Naive B cell (primary cell): ENCODE results near the gene SYTL3. TPM values are rescaled to one million over a fixed set of nuclear protein-coding genes. Genes with fewer than 3 reads are reported as not detected.
A peak's percentile ranks its signal among the peaks of the same experiment; 100 is the strongest.

Experiments used
- ATAC-seq, 2 donors: fragments of 150-1000 bp; cut with Tn5 transposase; 2 replicates each; pipeline ENCODE4 v1.10.0; 2021; ENCODE audit warnings: low read depth in 2 of 2, mild to moderate bottlenecking in 2 of 2, moderate library complexity in 2 of 2
- DNase-seq: peaks from one replicate; pipeline ENCODE4 v3.0.0; 2022
- H3K27ac Mint-ChIP-seq, 6 donors: one replicate each; pipeline ENCODE4 v1.8.0; 2020 to 2022; ENCODE audit warnings: mild to moderate bottlenecking in 6 of 6, mixed read lengths in 6 of 6, moderate library complexity in 5 of 6, inconsistent platforms in 2 of 6
- H3K27me3 Mint-ChIP-seq, 3 donors: one replicate each; pipeline ENCODE4 v1.8.0; 2021 to 2022; ENCODE audit warnings: mixed read lengths in 3 of 3, mild to moderate bottlenecking in 1 of 3
- H3K36me3 Mint-ChIP-seq, 2 donors: one replicate each; pipeline ENCODE4 v1.8.0; 2020 to 2022; ENCODE audit warnings: mixed read lengths in 2 of 2, inconsistent platforms in 1 of 2, mild to moderate bottlenecking in 1 of 2
- H3K4me1 Mint-ChIP-seq, 3 donors: one replicate each; pipeline ENCODE4 v1.8.0; 2020 to 2022; ENCODE audit warnings: mixed read lengths in 3 of 3, inconsistent platforms in 1 of 3, mild to moderate bottlenecking in 1 of 3, moderate library complexity in 1 of 3
- H3K4me3 Mint-ChIP-seq, 8 donors: one replicate each; pipeline ENCODE4 v1.8.0; 2020 to 2022; ENCODE audit warnings: mild to moderate bottlenecking in 8 of 8, mixed read lengths in 8 of 8, moderate library complexity in 8 of 8, inconsistent platforms in 2 of 8
- H3K9me3 Mint-ChIP-seq, 7 donors: one replicate each; pipeline ENCODE4 v1.8.0; 2020 to 2022; ENCODE audit warnings: mixed read lengths in 7 of 7, mild to moderate bottlenecking in 5 of 7, inconsistent platforms in 2 of 7, moderate library complexity in 1 of 7
- polyA plus RNA-seq, 6 donors: library from polyadenylated mRNA; unstranded; fragments of 300-500 nt; fragmentation: Illumina TruSeq; gene quantifications; one replicate each; pipeline ENCODE4 v1.2.3, GENCODE V29; 2021; ENCODE audit warnings: low read depth in 6 of 6

SYTL3 gene
- polyA plus RNA-seq, 6 donors from 2014 or later, result 0.12 to 0.71 (median 0.31) TPM; not detected in 2

GRCh38 chr6:158718461-158719046 lies 68.7 kb downstream of the SYTL3 start:
- Mint-ChIP-seq H3K36me3 (no peaks in the 10 kb centered on the region), H3K9me3 (peaks cover 0 to 1% (median 0%) of the 10 kb centered on the region in 7 donors), H3K4me1 (peaks cover 60 to 76% (median 64%) of the 10 kb centered on the region in 3 donors), H3K27me3 (no peaks in the 10 kb centered on the region), H3K27ac (peak overlapping the region; percentile 56 to 98 (median 94)), H3K4me3 (peak overlapping the region in 5 of 8 donors; percentile 6 to 91 (median 69))
- DNase-seq (no peak), ATAC-seq (no peak)

DNA sequence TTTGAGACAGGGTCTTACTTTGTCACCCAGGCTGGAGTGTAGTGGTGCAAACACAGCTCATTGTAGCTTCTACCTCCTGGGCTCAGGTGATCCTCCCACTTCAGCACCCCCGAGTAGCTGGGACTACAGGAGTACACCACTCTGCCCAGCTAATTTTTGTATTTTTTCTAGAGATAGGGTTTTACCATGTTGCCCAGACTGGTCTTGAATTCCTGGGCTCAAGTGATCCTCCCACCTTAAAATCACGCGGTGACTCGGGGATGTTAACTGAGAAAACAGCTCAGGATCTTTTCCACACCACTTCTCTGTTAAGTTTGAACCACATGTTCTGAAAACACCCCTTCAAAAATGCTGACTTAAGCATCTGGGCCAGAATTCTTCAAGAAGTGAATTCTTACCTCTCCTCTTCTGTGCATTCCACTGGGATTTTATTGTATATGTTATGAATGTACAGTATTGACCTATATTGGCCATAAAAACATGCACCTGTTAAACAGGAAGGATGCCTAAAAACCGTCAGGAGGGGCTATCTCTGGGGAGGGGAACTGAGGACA lies 72.4 kb downstream of the SYTL3 start:
- no peaks in the 10 kb centered on the region for H3K27me3 Mint-ChIP-seq
- no peaks in the 10 kb centered on the region for H3K36me3 Mint-ChIP-seq
- H3K27ac Mint-ChIP-seq, result no peak overlapping the region
- no peaks in the 10 kb centered on the region for H3K9me3 Mint-ChIP-seq
- ATAC-seq, result no peak
- peaks cover 41 to 43% (median 43%) of the 10 kb centered on the region in 3 donors for H3K4me1 Mint-ChIP-seq
- peak overlapping the region in 1 of 8 donors; percentile 42 for H3K4me3 Mint-ChIP-seq
- DNase-seq, result no peak

DNA sequence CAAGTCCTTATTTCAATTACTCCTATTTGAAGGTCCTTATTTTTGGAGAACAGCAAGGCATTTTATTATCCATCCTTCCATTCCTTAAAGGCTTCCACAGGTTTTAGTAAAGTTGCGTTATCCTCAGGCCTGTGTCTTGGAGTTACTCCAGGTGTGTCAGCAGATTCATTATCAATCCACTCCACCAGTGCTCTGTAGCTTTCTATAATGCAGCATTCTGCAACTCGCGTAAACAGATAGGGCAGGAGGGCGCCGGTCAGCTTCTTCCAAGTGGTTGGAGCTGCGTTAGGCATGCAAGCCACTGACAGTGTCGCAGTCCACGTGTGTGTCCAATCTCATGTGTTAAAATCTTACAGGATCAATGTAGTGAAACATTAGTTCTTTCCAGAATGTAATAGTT lies 75.8 kb downstream of the SYTL3 start:
- Mint-ChIP-seq H3K4me3 (no peak overlapping the region), H3K36me3 (no peaks in the 10 kb centered on the region), H3K27me3 (no peaks in the 10 kb centered on the region), H3K4me1 (peaks cover 10 to 16% (median 10%) of the 10 kb centered on the region in 3 donors), H3K27ac (no peak overlapping the region), H3K9me3 (peaks cover 0 to 4% (median 2%) of the 10 kb centered on the region in 7 donors)
- ATAC-seq (no peak), DNase-seq (no peak)

DNA sequence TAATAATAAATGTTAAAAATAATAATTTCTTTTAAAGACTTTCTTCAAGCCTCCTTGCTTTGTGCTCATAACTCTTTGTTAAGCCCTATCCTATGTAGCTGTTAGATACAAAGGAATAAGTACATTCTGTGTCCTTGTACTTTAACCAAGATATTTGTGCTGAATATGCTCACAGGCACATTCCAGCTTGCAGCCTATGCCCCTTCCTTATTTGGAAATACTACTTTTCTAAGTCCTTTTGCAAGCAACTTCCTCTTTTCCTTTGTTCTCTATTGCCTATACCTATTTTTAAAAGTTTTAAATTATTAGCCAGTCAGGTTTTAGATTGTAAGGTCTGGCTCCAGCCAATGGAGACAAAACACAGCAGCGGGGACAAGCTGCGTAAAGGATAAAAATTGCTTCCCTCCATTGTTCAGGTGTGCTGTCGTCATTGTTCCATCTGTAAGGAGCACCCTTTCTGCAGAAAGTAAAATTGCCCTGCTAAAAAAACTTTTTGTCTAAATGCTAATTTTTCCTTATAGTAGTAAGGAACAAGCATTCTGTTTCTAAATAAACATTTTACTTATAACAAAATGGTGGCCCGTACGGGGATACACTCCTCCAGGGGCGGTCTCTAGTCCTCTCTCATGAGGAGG lies 80.2 kb downstream of the SYTL3 start:
- Mint-ChIP-seq H3K9me3 (peaks cover 3 to 31% (median 5%) of the 10 kb centered on the region in 7 donors), H3K36me3 (peaks cover 0 to 7% of the 10 kb centered on the region in 2 donors), H3K27ac (peak overlapping the region in 1 of 6 donors; percentile 59), H3K4me1 (no peaks in the 10 kb centered on the region), H3K4me3 (no peak overlapping the region), H3K27me3 (no peaks in the 10 kb centered on the region)
- DNase-seq (no peak), ATAC-seq (no peak)

GRCh38 chr6:158730541-158730907 lies 80.7 kb downstream of the SYTL3 start:
- Mint-ChIP-seq H3K4me3 (no peak overlapping the region), H3K27ac (peak overlapping the region in 1 of 6 donors; percentile 59), H3K9me3 (peaks cover 3 to 32% (median 5%) of the 10 kb centered on the region in 7 donors), H3K36me3 (peaks cover 0 to 7% of the 10 kb centered on the region in 2 donors), H3K4me1 (no peaks in the 10 kb centered on the region), H3K27me3 (no peaks in the 10 kb centered on the region)
- DNase-seq (no peak), ATAC-seq (no peak)

DNA sequence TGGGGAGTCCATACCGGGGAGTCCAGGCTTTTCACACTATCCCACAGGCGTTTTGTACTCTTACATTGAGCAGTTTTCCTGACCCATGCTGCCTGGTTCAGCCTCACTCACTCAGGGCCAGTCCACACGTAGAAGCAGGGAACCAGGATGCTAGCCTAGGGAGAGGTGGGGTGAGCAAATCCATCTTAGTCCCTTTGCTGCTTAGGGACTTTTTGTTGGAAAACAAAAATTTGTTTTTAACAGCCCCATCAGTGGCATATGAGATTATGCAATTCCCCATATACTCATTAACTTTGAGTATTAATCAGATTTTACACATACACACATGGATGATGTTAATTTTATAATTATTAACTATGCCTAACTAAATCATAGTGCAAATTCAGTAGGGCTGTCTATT lies 85.2 kb downstream of the SYTL3 start:
- H3K4me3 Mint-ChIP-seq, result no peak overlapping the region
- peaks cover 13 to 44% (median 19%) of the 10 kb centered on the region in 7 donors for H3K9me3 Mint-ChIP-seq
- ATAC-seq, result no peak
- DNase-seq, result no peak
- H3K4me1 Mint-ChIP-seq, result peaks cover 0 to 3% (median 0%) of the 10 kb centered on the region in 3 donors
- no peaks in the 10 kb centered on the region for H3K27me3 Mint-ChIP-seq
- H3K36me3 Mint-ChIP-seq, result peaks cover 8 to 28% of the 10 kb centered on the region in 2 donors
- H3K27ac Mint-ChIP-seq, result no peak overlapping the region

DNA sequence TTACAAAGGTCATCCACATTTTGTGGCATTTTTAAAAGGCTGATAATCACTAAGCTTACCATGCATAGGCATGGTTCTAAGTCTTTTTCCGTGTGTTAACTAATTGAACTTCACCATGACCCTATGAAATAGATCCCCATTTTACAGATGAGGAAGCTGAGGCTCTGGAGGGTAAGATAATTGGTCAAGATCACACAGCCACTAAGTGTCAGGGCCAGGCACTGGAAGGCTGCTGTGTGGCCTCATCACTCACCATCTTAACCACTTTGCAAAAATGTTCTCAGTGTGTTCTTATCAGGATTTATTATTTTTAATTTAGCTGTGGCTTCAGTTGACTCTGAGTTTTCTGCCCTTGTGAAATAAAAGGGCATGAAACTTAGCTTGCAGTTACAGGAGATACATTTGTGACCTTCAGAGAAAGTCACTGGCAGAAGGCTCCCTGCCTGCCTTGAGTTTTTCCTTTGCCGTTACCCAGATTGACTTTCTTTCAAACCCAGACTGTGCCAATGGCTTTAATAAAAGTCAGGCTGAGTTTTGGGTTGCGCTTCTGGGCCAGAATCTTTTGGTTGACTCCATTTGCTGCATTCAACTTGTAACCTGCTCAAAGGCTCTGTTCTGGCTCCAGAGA lies 87.3 kb downstream of the SYTL3 start:
- Mint-ChIP-seq H3K27me3 (no peaks in the 10 kb centered on the region), H3K4me1 (peaks cover 0 to 3% (median 0%) of the 10 kb centered on the region in 3 donors), H3K9me3 (peaks cover 12 to 43% (median 19%) of the 10 kb centered on the region in 7 donors), H3K36me3 (peaks cover 8 to 29% of the 10 kb centered on the region in 2 donors), H3K27ac (no peak overlapping the region), H3K4me3 (no peak overlapping the region)
- ATAC-seq (no peak), DNase-seq (no peak)

DNA sequence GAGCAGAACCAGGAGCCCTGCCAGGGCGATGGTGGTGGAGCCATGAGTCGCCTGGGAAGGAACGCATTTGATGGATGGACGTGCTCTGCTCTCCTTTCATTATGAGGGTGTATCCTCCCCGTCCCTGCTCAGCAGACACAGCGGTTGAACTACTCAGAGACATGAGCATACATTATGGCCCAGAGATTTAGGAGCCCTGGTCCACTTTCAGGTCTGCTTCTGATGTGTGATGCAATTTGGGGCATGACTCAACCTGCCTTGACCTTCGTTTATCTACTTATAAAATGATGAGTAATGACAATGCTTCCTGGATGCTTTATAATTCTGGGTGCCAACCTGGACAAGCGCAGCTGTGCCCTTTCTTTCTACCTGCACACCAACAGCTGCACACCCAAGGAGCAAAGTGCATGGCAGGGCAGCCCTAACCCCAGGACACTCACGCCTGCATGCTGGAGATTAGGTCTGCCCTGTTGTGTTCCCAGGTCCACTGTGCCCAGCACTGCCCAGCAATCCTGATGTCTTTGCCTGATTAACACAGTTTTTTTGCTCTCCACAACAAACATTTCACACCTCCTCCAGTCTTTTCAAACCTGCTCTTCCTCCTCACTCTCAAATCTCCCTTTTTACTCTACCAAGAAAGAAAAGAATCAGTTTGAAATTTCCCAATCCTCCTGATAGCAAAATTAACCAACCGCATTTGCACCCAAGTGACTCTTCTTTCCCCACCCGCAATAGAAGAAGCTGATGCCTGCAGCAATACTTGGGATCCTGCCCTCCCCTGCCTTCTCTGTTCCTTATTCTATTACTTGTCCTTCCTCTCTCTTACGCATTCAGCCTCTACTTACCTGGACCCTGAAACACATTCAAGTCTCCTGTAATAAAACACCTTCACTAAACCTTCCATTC lies 88.1 kb downstream of the SYTL3 start:
- H3K27ac Mint-ChIP-seq, result no peak overlapping the region
- ATAC-seq, result no peak

DNA sequence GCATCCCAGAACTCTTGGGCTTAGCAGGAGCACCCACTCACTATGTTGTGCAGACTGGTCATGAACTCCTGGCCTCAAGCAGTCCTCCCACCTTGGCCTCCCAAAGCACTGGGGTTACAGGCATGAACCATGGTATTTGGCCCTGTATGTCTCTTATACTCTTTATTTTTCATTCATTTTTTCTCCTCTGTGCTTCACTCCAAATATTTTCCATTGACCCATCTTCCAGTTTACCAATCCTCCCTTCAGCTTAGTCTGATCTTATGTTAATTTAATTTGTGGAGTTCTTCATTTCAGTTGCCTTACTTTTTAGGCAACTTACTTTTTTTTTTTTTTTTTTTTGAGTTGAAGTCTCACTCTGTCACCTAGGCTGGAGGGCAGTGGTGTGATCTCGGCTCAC lies 89.8 kb downstream of the SYTL3 start:
- peak overlapping the region in 1 of 6 donors; percentile 5 for H3K27ac Mint-ChIP-seq
- ATAC-seq (no peak), DNase-seq (no peak)
- H3K36me3 Mint-ChIP-seq, result peaks cover 8 to 24% of the 10 kb centered on the region in 2 donors
- H3K4me1 Mint-ChIP-seq, result peaks cover 0 to 3% (median 0%) of the 10 kb centered on the region in 3 donors
- no peak overlapping the region for H3K4me3 Mint-ChIP-seq
- H3K9me3 Mint-ChIP-seq, result peaks cover 8 to 26% (median 15%) of the 10 kb centered on the region in 7 donors
- no peaks in the 10 kb centered on the region for H3K27me3 Mint-ChIP-seq

More for the DNA sequence above, 88.1 kb downstream of the SYTL3 start:
- Mint-ChIP-seq H3K9me3 (peaks cover 12 to 36% (median 19%) of the 10 kb centered on the region in 7 donors), H3K4me3 (no peak overlapping the region), H3K27me3 (no peaks in the 10 kb centered on the region), H3K4me1 (peaks cover 0 to 3% (median 0%) of the 10 kb centered on the region in 3 donors), H3K36me3 (peaks cover 8 to 29% of the 10 kb centered on the region in 2 donors)
- DNase-seq, result no peak

- Mint-ChIP-seq H3K27ac (no peak overlapping the region), H3K27me3 (no peaks in the 10 kb centered on the region), H3K9me3 (peaks cover 8 to 22% (median 15%) of the 10 kb centered on the region in 7 donors)
Observed at GRCh38 chr6:158743033-158743651, 93.3 kb downstream of the SYTL3 start.

DNA sequence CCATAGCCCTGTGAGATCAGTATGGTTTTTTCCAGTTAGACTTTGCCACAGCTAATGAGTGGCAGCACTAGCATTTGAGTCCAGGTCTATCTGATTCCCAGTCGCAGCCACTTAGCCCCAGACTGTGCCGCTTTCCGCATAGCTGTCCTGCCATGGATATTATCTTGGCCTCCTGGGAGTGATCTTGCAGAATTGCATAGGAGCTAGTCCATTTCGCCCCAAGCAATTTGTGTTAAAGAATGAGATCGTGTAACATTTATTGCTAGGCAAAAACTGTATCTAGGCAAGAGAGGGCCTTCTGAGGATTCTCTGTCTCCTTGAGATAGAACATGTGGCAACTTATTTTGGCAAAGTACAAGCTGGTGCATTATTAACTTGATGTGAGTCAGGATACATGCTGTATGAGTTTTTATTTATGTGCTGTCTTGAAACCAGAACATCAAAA lies 95.2 kb downstream of the SYTL3 start:
- Mint-ChIP-seq H3K4me3 (no peak overlapping the region), H3K36me3 (peaks cover 0 to under 1% of the 10 kb centered on the region in 2 donors), H3K4me1 (no peaks in the 10 kb centered on the region), H3K27ac (no peak overlapping the region), H3K27me3 (no peaks in the 10 kb centered on the region), H3K9me3 (peaks cover 0 to 10% (median 3%) of the 10 kb centered on the region in 7 donors)
- DNase-seq (no peak), ATAC-seq (no peak)

More at GRCh38 chr6:158743033-158743651, 93.3 kb downstream of the SYTL3 start:
- Mint-ChIP-seq H3K4me3 (no peak overlapping the region), H3K36me3 (peaks cover 8 to 18% of the 10 kb centered on the region in 2 donors), H3K4me1 (peaks cover 0 to 3% (median 0%) of the 10 kb centered on the region in 3 donors)
- ATAC-seq (no peak), DNase-seq (no peak)

- peaks cover 3 to 17% (median 13%) of the 10 kb centered on the region in 3 donors for H3K4me1 Mint-ChIP-seq
- H3K4me3 Mint-ChIP-seq, result no peak overlapping the region
- no peaks in the 10 kb centered on the region for H3K27me3 Mint-ChIP-seq
- H3K9me3 Mint-ChIP-seq, result no peaks in the 10 kb centered on the region
- H3K27ac Mint-ChIP-seq, result no peak overlapping the region
- ATAC-seq, result no peak
- H3K36me3 Mint-ChIP-seq, result no peaks in the 10 kb centered on the region
- DNase-seq, result no peak
Observed at GRCh38 chr6:158751224-158751623, 101.4 kb downstream of the SYTL3 start.
